ENCODE measurements around the gene ZMYND12. TPM values are rescaled to one million over a fixed set of nuclear protein-coding genes. Genes with fewer than 3 reads are reported as not detected.

Gene ZMYND12
- total and polyA plus RNA-seq, 2 donors from 2014 or later: 1.9 to 17.7 TPM

- intact Hi-C loops (cut with DNase I): no loop called here
- FAIRE-seq (peak; percentile 33), DNase-seq (no peak)
- no peak for TF ChIP-seq CTCF (IDR thresholded peaks at IDR 0.05; ENCODE audit: borderline replicate concordance, extremely low read depth, insufficient read depth)
- H3K9ac ChIP-seq (ENCODE audit: low read length in 3 of 3): peak overlapping the region in 1 of 3 donors; percentile 8
- peaks cover 0 to 14% (median 0%) of the 10 kb centered on the region in 3 donors for H3K4me1 ChIP-seq (ENCODE audit: control insufficient read depth in 2 of 3, insufficient read depth in 2 of 3, low read depth in 1 of 3, low read length in 3 of 3)
- H3K27ac ChIP-seq (ENCODE audit: low read depth in 2 of 2, low read length in 2 of 2): peak overlapping the region; percentile 25 to 26
- no peaks in the 10 kb centered on the region for H3K9me3 ChIP-seq (ENCODE audit: control insufficient read depth in 2 of 3, insufficient read depth in 1 of 3, low read length in 3 of 3)
- peaks cover 0 to 8% (median 2%) of the 10 kb centered on the region in 3 donors for H3K36me3 ChIP-seq (ENCODE audit: control insufficient read depth in 2 of 3, insufficient read depth in 3 of 3, low read length in 3 of 3)
- H3K27me3 ChIP-seq (ENCODE audit: control insufficient read depth, insufficient read depth, low read length): no peaks in the 10 kb centered on the region
- H3K4me3 ChIP-seq (ENCODE audit: low read length in 3 of 3): peak overlapping the region in 1 of 3 donors; percentile 23
Measured at GRCh38 chr1:42454403-42454802, 1.4 kb downstream of the ZMYND12 start.

GRCh38 chr1:42453386-42453785 is 2.4 kb downstream of the ZMYND12 start:
- H3K4me3 ChIP-seq (ENCODE audit: low read length in 3 of 3): no peak overlapping the region
- no peak for TF ChIP-seq CTCF (IDR thresholded peaks at IDR 0.05; ENCODE audit: borderline replicate concordance, extremely low read depth, insufficient read depth)
- FAIRE-seq: no peak
- intact Hi-C loops (cut with DNase I): no loop called here
- H3K27ac ChIP-seq (ENCODE audit: low read depth in 2 of 2, low read length in 2 of 2): no peak overlapping the region
- no peak overlapping the region for H3K9ac ChIP-seq (ENCODE audit: low read length in 3 of 3)
- H3K36me3 ChIP-seq (ENCODE audit: control insufficient read depth in 2 of 3, insufficient read depth in 3 of 3, low read length in 3 of 3): peaks cover 0 to 4% (median 0%) of the 10 kb centered on the region in 3 donors
- DNase-seq: no peak
- H3K4me1 ChIP-seq (ENCODE audit: control insufficient read depth in 2 of 3, insufficient read depth in 2 of 3, low read depth in 1 of 3, low read length in 3 of 3): peaks cover 0 to 14% (median 0%) of the 10 kb centered on the region in 3 donors
- no peaks in the 10 kb centered on the region for H3K9me3 ChIP-seq (ENCODE audit: control insufficient read depth in 2 of 3, insufficient read depth in 1 of 3, low read length in 3 of 3)
- no peaks in the 10 kb centered on the region for H3K27me3 ChIP-seq (ENCODE audit: control insufficient read depth, insufficient read depth, low read length)

GRCh38 chr1:42450061-42450460 is 5.8 kb downstream of the ZMYND12 start:
- Histone ChIP-seq H3K27me3 (ENCODE audit: control insufficient read depth, insufficient read depth, low read length) (no peaks in the 10 kb centered on the region), H3K9me3 (ENCODE audit: control insufficient read depth in 2 of 3, insufficient read depth in 1 of 3, low read length in 3 of 3) (no peaks in the 10 kb centered on the region), H3K9ac (ENCODE audit: low read length in 3 of 3) (no peak overlapping the region), H3K36me3 (ENCODE audit: control insufficient read depth in 2 of 3, insufficient read depth in 3 of 3, low read length in 3 of 3) (no peaks in the 10 kb centered on the region), H3K27ac (ENCODE audit: low read depth in 2 of 2, low read length in 2 of 2) (no peak overlapping the region), H3K4me3 (ENCODE audit: low read length in 3 of 3) (no peak overlapping the region), H3K4me1 (ENCODE audit: control insufficient read depth in 2 of 3, insufficient read depth in 2 of 3, low read depth in 1 of 3, low read length in 3 of 3) (peaks cover 0 to 3% (median 0%) of the 10 kb centered on the region in 3 donors)
- no peak for TF ChIP-seq CTCF (IDR thresholded peaks at IDR 0.05; ENCODE audit: borderline replicate concordance, extremely low read depth, insufficient read depth)
- intact Hi-C loops (cut with DNase I): no loop called here
- DNase-seq (no peak), FAIRE-seq (no peak)

DNA sequence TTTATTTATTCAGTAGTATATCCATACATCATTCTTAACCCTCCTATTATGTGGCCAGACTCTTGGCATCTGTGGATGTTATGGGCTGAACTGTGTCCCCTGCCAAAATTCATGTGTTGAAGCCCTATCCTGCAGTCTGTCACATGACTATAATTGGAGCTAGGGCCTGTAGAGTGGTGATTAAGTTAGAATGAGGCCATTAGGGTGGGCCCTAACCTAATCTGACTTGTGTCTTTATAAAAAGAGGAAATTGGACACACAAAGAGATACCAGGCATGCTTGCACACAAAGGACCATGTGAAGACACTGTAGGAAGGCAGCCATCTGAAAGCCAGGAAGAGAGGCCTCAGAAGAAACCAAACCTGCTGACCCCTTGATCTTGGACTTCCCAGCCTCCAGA is 6.6 kb downstream of the ZMYND12 start:
- DNase-seq: no peak
- Histone ChIP-seq H3K4me1 (ENCODE audit: control insufficient read depth in 2 of 3, insufficient read depth in 2 of 3, low read depth in 1 of 3, low read length in 3 of 3) (peaks cover 0 to 2% (median 0%) of the 10 kb centered on the region in 3 donors), H3K27me3 (ENCODE audit: control insufficient read depth, insufficient read depth, low read length) (no peaks in the 10 kb centered on the region), H3K27ac (ENCODE audit: low read depth in 2 of 2, low read length in 2 of 2) (no peak overlapping the region), H3K9me3 (ENCODE audit: control insufficient read depth in 2 of 3, insufficient read depth in 1 of 3, low read length in 3 of 3) (no peaks in the 10 kb centered on the region), H3K4me3 (ENCODE audit: low read length in 3 of 3) (no peak overlapping the region), H3K9ac (ENCODE audit: low read length in 3 of 3) (no peak overlapping the region), H3K36me3 (ENCODE audit: control insufficient read depth in 2 of 3, insufficient read depth in 3 of 3, low read length in 3 of 3) (no peaks in the 10 kb centered on the region)
- FAIRE-seq: no peak
- intact Hi-C loops (cut with DNase I): no loop called here
- TF ChIP-seq CTCF (IDR thresholded peaks at IDR 0.05; ENCODE audit: borderline replicate concordance, extremely low read depth, insufficient read depth): no peak
